Osteoblast (primary cell): ENCODE data around the gene AGMO. TPM values are rescaled to one million over a fixed set of nuclear protein-coding genes. Genes with fewer than 3 reads are reported as not detected.

Experiments used
- DNase-seq: peaks from one replicate; pipeline ENCODE4 v3.0.0; 2011; ENCODE audit warnings: low spot score, mixed read lengths; ENCODE audit not compliant: insufficient read length; ENCODE audit errors: missing footprints
- H2AFZ ChIP-seq: 2 replicates; pipeline ENCODE4 v1.6.0; 2011; ENCODE audit warnings: mild to moderate bottlenecking, low read length
- H3K27ac ChIP-seq: 2 replicates; pipeline ENCODE4 v1.5.1; 2011; ENCODE audit warnings: mild to moderate bottlenecking, low read depth, low read length, moderate library complexity
- H3K27me3 ChIP-seq: 2 replicates; pipeline ENCODE4 v1.6.0; 2012; ENCODE audit warnings: mild to moderate bottlenecking, control low read depth, inconsistent platforms, low read length, moderate library complexity; ENCODE audit not compliant: insufficient read depth
- H3K36me3 ChIP-seq: 2 replicates; pipeline ENCODE4 v1.5.1; 2011; ENCODE audit warnings: mild to moderate bottlenecking, low read length, control low read depth, moderate library complexity; ENCODE audit not compliant: insufficient read depth
- H3K4me1 ChIP-seq: 2 replicates; pipeline ENCODE4 v1.5.1; 2011; ENCODE audit warnings: mild to moderate bottlenecking, low read length, control low read depth, moderate library complexity; ENCODE audit not compliant: insufficient read depth
- H3K4me2 ChIP-seq: 2 replicates; pipeline ENCODE4 v1.6.0; 2011; ENCODE audit warnings: mild to moderate bottlenecking, low read length; ENCODE audit not compliant: insufficient read depth
- H3K4me3 ChIP-seq: fragments of 200-600 bp; sonication (generic); 3 replicates; pipeline ENCODE4 v1.5.1; 2012; ENCODE audit warnings: mild to moderate bottlenecking, low read length, inconsistent platforms; ENCODE audit not compliant: insufficient read depth
- H3K79me2 ChIP-seq: 2 replicates; pipeline ENCODE4 v1.6.0; 2012; ENCODE audit warnings: mild to moderate bottlenecking, low read length, control low read depth, inconsistent platforms; ENCODE audit not compliant: insufficient read depth
- H3K9me3 ChIP-seq: 2 replicates; pipeline ENCODE4 v1.5.1; 2011; ENCODE audit warnings: low read depth, low read length, control low read depth
- H4K20me1 ChIP-seq: 2 replicates; pipeline ENCODE4 v1.6.0; 2012; ENCODE audit warnings: mild to moderate bottlenecking, low read length, control low read depth; ENCODE audit not compliant: insufficient read depth
- total RNA-seq: library from RNA; depleted of rRNA; stranded (reverse); fragments of >200 nt; gene quantifications from 2 replicates; pipeline ENCODE4 v1.2.3, GENCODE V29; 2012
- TF ChIP-seq, protein P1 (sequence below): IDR thresholded peaks from 2 replicates; pipeline ENCODE4 v1.5.1; 2011; ENCODE audit warnings: mild to moderate bottlenecking, low read depth, low read length, moderate library complexity; ENCODE audit errors: extremely low read depth

Gene AGMO
- total RNA-seq, 1 donor: under 0.01 TPM

DNA sequence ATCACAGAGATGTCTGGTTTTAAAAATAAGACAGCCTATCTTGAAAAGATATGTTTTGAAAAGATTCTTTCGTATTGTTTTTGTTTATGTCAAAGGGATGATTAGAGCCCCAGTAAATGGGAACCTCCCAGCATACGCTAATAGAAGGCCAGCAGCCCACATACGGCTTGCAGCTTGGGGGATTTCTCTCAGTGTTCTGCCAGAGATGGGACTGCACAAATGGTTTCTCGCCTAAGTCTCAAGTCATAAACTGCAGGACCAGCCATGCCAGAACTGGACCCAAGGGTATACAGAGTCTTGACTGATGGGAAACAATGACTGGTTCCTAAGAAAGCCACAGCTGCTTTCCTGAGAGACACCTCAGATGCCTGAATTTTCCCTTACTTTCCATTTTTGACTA, 352.4 kb downstream of the AGMO start:
- no peaks in the 10 kb centered on the region for H3K27me3 ChIP-seq
- H3K4me1 ChIP-seq: peaks cover 7% of the 10 kb centered on the region
- H3K4me2 ChIP-seq: no peak overlapping the region
- H3K9me3 ChIP-seq: no peaks in the 10 kb centered on the region
- TF ChIP-seq, protein P1, sequence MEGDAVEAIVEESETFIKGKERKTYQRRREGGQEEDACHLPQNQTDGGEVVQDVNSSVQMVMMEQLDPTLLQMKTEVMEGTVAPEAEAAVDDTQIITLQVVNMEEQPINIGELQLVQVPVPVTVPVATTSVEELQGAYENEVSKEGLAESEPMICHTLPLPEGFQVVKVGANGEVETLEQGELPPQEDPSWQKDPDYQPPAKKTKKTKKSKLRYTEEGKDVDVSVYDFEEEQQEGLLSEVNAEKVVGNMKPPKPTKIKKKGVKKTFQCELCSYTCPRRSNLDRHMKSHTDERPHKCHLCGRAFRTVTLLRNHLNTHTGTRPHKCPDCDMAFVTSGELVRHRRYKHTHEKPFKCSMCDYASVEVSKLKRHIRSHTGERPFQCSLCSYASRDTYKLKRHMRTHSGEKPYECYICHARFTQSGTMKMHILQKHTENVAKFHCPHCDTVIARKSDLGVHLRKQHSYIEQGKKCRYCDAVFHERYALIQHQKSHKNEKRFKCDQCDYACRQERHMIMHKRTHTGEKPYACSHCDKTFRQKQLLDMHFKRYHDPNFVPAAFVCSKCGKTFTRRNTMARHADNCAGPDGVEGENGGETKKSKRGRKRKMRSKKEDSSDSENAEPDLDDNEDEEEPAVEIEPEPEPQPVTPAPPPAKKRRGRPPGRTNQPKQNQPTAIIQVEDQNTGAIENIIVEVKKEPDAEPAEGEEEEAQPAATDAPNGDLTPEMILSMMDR: no peak
- no peaks in the 10 kb centered on the region for H3K36me3 ChIP-seq
- no peak overlapping the region for H3K4me3 ChIP-seq
- no peak overlapping the region for H2AFZ ChIP-seq
- H3K79me2 ChIP-seq: no peaks in the 10 kb centered on the region
- H3K27ac ChIP-seq: no peak overlapping the region
- DNase-seq: no peak
- no peaks in the 10 kb centered on the region for H4K20me1 ChIP-seq

DNA sequence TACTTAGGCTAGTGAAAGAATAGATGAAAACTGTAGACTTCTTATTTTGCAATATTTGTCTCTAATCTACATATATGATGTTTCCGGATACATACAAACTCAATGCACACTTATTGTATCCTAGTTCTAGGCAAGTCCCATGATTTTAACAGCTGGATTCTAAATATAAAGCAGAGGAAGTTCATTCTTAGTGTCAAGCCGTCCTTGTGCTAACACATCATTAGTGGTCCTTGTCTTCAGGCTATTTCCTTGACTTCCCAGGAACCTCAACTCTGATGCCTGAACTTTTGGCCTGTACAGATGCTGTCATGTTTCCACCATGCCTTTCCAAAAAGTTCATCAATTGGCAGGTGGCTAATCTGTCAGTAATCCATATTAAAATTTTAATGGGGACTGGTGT, 357.4 kb downstream of the AGMO start:
- Histone ChIP-seq H3K4me3 (no peak overlapping the region), H3K27ac (no peak overlapping the region), H3K4me1 (no peaks in the 10 kb centered on the region), H4K20me1 (no peaks in the 10 kb centered on the region), H2AFZ (no peak overlapping the region), H3K27me3 (no peaks in the 10 kb centered on the region), H3K36me3 (no peaks in the 10 kb centered on the region), H3K9me3 (no peaks in the 10 kb centered on the region), H3K79me2 (no peaks in the 10 kb centered on the region), H3K4me2 (no peak overlapping the region)
- TF ChIP-seq, protein P1: no peak
- no peak for DNase-seq

DNA sequence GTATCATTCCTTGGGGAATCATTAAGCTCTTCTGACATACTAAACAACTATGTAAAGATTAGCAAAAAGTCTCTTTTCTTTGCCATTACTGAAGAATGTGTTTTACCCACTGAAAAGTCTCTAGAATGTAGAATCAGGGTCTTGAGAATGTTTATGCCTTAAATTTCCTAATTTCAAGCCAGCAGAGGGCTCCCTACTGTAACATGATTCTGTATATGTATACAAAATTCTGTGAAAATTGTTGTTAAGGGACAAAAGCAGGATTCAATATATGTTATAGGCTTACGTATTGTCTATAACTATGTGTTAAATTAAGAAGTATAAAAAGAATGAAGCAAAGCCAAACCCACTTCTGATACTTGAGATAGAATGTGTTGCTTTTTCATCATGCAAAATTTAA, 362.3 kb downstream of the AGMO start:
- H4K20me1 ChIP-seq: no peaks in the 10 kb centered on the region
- H3K79me2 ChIP-seq: no peaks in the 10 kb centered on the region
- DNase-seq: no peak
- TF ChIP-seq, protein P1: peak; percentile 53
- H3K4me3 ChIP-seq: no peak overlapping the region
- no peak overlapping the region for H3K27ac ChIP-seq
- H3K27me3 ChIP-seq: no peaks in the 10 kb centered on the region
- H2AFZ ChIP-seq: no peak overlapping the region
- H3K4me2 ChIP-seq: no peak overlapping the region
- peaks cover 15% of the 10 kb centered on the region for H3K4me1 ChIP-seq
- no peaks in the 10 kb centered on the region for H3K9me3 ChIP-seq
- H3K36me3 ChIP-seq: no peaks in the 10 kb centered on the region

DNA sequence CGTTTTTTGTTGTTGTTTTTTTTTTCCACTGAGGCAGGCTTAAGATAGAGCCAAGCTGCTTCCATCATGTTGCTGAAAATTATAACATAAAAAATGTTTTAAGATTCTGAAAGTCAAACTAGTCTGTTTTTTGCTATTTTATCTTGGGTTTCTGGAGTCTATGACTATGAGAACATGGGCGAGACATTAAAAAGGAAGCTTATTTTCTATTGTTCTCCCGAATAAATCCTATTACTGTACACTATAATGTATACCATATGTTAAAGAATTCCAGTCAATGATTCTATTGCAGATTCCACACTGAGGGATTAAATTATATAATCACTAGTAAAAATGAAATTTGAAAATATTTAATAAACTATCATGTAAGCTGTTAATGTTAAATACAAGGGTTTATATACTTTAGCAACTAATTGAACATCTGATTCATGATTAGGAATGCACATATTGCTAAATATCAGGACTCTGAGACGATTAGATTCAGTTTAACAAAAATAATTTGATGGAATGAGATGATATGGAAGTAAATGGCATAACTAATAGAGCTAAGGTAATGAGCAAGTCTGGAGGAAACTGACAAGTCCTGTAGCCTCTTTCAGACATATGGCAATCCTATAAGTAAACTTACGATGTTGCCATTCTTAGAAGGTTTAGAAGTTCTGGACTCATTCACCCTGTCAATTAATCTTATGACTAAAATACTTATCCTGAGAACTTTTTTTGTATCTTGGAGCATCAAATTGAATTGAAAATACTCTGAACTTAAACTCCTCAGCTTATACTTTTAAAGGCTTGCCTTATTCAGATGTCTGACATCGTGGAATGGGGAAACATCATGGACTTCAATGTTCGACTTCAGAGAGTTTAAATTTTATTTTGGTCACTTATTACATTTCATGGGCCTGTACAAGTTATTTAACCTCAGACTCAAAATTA, 364.5 kb downstream of the AGMO start:
- no peaks in the 10 kb centered on the region for H4K20me1 ChIP-seq
- no peaks in the 10 kb centered on the region for H3K36me3 ChIP-seq
- no peak overlapping the region for H2AFZ ChIP-seq
- H3K4me3 ChIP-seq: no peak overlapping the region
- no peaks in the 10 kb centered on the region for H3K27me3 ChIP-seq
- TF ChIP-seq, protein P1: no peak
- H3K27ac ChIP-seq: no peak overlapping the region
- DNase-seq: no peak
- peaks cover 15% of the 10 kb centered on the region for H3K4me1 ChIP-seq
- H3K9me3 ChIP-seq: no peaks in the 10 kb centered on the region
- H3K79me2 ChIP-seq: no peaks in the 10 kb centered on the region
- H3K4me2 ChIP-seq: no peak overlapping the region
